ENCODE results near the gene SPAG9. TPM values are rescaled to one million over a fixed set of nuclear protein-coding genes. Genes with fewer than 3 reads are reported as not detected.

The SPAG9 gene
- total RNA-seq, 2 donors from 2014 or later, result 46.0 to 67.0 TPM

GRCh38 chr17:51010173-51010675, 110.4 kb downstream of the SPAG9 start:
- TF ChIP-seq, protein P1, sequence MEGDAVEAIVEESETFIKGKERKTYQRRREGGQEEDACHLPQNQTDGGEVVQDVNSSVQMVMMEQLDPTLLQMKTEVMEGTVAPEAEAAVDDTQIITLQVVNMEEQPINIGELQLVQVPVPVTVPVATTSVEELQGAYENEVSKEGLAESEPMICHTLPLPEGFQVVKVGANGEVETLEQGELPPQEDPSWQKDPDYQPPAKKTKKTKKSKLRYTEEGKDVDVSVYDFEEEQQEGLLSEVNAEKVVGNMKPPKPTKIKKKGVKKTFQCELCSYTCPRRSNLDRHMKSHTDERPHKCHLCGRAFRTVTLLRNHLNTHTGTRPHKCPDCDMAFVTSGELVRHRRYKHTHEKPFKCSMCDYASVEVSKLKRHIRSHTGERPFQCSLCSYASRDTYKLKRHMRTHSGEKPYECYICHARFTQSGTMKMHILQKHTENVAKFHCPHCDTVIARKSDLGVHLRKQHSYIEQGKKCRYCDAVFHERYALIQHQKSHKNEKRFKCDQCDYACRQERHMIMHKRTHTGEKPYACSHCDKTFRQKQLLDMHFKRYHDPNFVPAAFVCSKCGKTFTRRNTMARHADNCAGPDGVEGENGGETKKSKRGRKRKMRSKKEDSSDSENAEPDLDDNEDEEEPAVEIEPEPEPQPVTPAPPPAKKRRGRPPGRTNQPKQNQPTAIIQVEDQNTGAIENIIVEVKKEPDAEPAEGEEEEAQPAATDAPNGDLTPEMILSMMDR (IDR thresholded peaks at IDR 0.05), result no peak
- H3K4me3 ChIP-seq, result no peak overlapping the region

DNA sequence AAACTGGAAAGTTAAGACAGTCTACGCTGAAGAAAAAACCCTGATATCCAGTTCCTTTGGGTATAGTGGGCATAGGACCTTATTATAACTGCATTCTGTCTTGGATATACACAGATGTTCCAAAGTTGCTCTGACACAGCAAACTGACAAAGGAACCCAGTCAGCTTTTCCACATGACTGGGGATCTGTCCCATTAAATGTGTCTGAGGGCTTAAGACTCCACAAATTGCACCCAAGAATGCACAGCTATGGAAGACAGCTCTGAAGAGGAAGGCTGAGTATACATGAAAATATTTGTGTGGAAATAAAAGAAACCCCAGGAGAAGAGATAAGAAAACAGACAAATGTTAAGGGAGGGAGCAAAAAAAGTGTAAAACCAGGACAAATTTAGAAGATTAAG, 114.1 kb downstream of the SPAG9 start:
- H3K36me3 ChIP-seq, result no peaks in the 10 kb centered on the region
- H3K27ac ChIP-seq, result no peak overlapping the region
- TF ChIP-seq, protein P1 (IDR thresholded peaks at IDR 0.05), result no peak
- intact Hi-C loops (cut with DNase I), result no loop called here
- no peaks in the 10 kb centered on the region for H3K9me3 ChIP-seq
- no peaks in the 10 kb centered on the region for H3K27me3 ChIP-seq
- no peak overlapping the region for H3K4me3 ChIP-seq
- no peak for DNase-seq
- no peak overlapping the region for H3K9ac ChIP-seq (ENCODE audit: low read depth in 2 of 2, low read length in 2 of 2)
- H3K4me1 ChIP-seq, result no peaks in the 10 kb centered on the region

More at GRCh38 chr17:51010173-51010675, 110.4 kb downstream of the SPAG9 start:
- H3K27me3 ChIP-seq, result no peaks in the 10 kb centered on the region
- no peak overlapping the region for H3K9ac ChIP-seq (ENCODE audit: low read depth in 2 of 2, low read length in 2 of 2)
- intact Hi-C loops (cut with DNase I), result no loop called here
- DNase-seq, result no peak
- no peaks in the 10 kb centered on the region for H3K36me3 ChIP-seq
- H3K4me1 ChIP-seq, result no peaks in the 10 kb centered on the region
- H3K27ac ChIP-seq, result no peak overlapping the region
- H3K9me3 ChIP-seq, result no peaks in the 10 kb centered on the region

DNA sequence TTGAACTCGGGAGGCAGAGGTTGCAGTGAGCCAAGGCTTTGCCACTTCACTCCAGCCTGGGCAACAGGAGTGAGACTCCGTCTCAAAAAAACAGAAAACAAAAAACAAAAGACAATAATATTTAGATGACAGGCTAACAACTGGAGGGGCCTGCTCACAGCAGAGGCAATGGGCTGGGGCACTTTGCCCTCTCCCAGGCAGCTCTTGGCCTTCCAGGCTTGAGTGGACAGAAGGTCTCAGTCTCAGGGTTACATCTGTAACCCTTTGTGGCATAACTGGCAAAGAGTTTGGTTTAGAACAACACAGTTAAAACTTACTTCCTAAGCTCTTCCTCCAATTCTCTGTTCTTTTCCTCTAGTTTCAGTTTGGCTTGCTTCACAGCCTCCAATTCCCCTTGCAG, 114.9 kb downstream of the SPAG9 start:
- intact Hi-C loops (cut with DNase I), result no loop called here
- no peak overlapping the region for H3K27ac ChIP-seq
- H3K36me3 ChIP-seq, result no peaks in the 10 kb centered on the region

DNA sequence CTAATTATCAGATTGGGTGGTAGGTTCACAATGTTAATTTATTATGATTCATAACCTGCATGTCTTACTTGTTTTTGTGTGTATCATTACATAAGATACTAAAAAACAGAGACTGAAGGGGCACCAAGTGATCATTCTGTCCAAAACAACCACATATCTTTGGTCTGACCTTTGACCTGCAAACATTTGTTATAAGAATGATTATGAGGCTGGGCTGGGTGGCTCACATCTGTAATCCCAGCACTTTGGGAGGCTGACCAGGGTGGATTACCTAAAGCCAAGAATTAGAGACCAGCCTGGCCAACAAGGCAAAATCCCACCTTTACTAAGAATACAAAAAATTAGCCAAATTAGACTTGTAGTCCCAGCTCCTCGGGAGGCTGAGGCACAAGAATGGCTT, 116.4 kb downstream of the SPAG9 start:
- H3K27me3 ChIP-seq, result no peaks in the 10 kb centered on the region
- TF ChIP-seq, protein P1 (IDR thresholded peaks at IDR 0.05), result no peak
- H3K36me3 ChIP-seq, result peaks cover 6% of the 10 kb centered on the region
- H3K4me3 ChIP-seq, result no peak overlapping the region
- intact Hi-C loops (cut with DNase I), result loop anchor here (5.0 kb wide), 1 partner anchor 148 kb away; the partner anchor contains the start of gene NME1
- H3K27ac ChIP-seq, result no peak overlapping the region
- no peak for DNase-seq
- no peaks in the 10 kb centered on the region for H3K4me1 ChIP-seq
- H3K9ac ChIP-seq (ENCODE audit: low read depth in 2 of 2, low read length in 2 of 2), result no peak overlapping the region
- no peaks in the 10 kb centered on the region for H3K9me3 ChIP-seq

More for the DNA sequence above, 114.9 kb downstream of the SPAG9 start:
- Histone ChIP-seq H3K9me3 (no peaks in the 10 kb centered on the region), H3K4me3 (no peak overlapping the region), H3K9ac (ENCODE audit: low read depth in 2 of 2, low read length in 2 of 2) (no peak overlapping the region), H3K27me3 (no peaks in the 10 kb centered on the region), H3K4me1 (no peaks in the 10 kb centered on the region)
- no peak for DNase-seq
- TF ChIP-seq, protein P1 (IDR thresholded peaks at IDR 0.05), result no peak

DNA sequence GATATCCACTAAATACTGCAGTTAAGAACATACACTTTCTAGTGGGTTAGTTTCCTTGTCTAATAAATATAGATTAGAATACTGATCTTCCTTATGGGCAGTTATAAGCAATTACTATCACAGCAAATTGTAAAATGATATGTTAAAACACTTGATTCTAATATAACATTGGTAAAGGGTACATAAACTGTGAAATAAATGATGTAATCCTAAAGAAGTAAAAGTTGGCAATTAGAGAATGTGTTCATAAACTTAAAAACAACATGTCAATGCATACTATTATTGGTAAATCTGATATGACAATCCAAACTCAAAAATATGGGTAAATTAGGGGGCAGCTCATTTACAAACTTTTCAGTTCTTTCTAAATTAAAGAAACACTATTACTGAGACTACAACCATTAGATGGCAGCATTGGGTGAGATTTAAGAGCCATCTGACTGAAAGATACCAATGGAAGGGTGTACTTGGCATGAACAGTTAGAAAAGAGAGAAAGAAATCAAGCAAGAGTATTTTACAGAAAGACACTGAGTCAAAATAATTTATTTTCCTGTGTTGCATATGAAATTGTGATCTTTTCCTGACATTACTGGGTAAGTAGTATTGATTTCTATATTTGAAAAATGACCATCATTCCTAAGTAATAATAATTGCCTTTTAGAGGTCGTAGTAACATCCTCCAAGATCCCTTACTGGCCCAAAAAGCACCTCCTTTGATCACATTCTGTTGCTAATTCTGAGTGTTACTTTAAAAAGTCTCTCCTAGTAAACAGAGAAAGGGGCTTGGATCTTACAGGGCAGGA, 119.6 kb downstream of the SPAG9 start:
- Histone ChIP-seq H3K9ac (ENCODE audit: low read depth in 2 of 2, low read length in 2 of 2) (no peak overlapping the region), H3K27ac (no peak overlapping the region), H3K4me1 (no peaks in the 10 kb centered on the region), H3K4me3 (no peak overlapping the region), H3K9me3 (no peaks in the 10 kb centered on the region), H3K36me3 (peaks cover 17% of the 10 kb centered on the region), H3K27me3 (no peaks in the 10 kb centered on the region)
- TF ChIP-seq, protein P1 (IDR thresholded peaks at IDR 0.05), result peak; percentile 25
- peak; percentile 22 for DNase-seq
- intact Hi-C loops (cut with DNase I), result loop anchor here (5.0 kb wide), 1 partner anchor 151 kb away; the partner anchor contains the start of gene NME1

Measured in colonic mucosa (tissue), 4 donors.